GM21360 (cell line): ENCODE measurements around the gene ZFP64.

Experiments used
- ATAC-seq: cut with Tn5 transposase; IDR thresholded peaks from one replicate; pipeline ENCODE4 v1.9.1; 2021; ENCODE audit warnings: mild to moderate bottlenecking, moderate library complexity; ENCODE audit not compliant: unreplicated experiment

ZFP64 gene

GRCh38 chr20:52105442-52106422, 85.8 kb downstream of the ZFP64 start:
- ATAC-seq, result no peak

DNA sequence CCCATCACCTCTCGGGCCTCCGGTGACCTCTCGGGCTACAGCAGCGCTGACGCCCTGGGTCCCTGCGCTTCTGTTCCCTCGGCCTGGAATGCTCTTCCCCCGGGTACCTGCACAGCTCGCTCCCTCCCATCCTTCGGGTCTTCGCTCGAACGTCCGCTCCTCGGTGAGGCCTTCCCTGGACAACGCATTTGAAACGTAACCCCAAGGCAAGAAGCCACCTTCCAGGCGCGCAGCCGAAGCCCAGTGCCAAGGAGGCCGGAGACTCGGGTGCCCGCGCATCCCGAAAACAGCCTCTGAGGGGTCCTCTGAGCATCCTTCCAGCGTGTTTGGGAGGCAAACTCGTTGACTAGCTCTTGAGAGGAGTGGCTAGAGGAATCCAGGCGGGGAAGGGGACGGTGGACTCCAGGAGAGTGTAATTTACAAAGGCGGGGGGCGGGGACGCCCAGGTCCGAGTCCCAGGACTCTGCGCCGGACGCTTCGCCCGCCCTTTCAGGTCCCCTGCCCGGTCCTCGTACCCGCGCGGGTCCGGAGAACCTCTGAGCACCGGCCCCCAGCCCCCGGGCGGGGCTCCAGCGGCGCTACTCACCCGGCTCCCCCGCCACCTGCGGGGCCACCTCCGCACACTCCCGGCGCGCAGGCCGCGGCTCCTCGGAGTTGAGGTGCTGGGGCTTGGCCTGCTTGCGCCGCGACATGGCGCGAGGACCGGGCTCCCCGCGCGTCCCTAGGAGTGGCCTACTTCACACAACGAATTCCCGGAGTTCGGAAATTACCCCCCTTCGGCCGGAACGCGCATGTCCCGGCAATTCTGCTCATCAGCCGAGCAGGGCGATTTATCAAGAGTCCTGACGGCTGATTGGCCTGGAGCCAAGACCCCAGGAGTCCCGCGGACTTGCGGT, 86.8 kb downstream of the ZFP64 start:
- ATAC-seq, result no peak

- no peak for ATAC-seq
Observed at GRCh38 chr20:52103913-52104545, 87.5 kb downstream of the ZFP64 start.

GRCh38 chr20:52103335-52103912, 88.2 kb downstream of the ZFP64 start:
- no peak for ATAC-seq

DNA sequence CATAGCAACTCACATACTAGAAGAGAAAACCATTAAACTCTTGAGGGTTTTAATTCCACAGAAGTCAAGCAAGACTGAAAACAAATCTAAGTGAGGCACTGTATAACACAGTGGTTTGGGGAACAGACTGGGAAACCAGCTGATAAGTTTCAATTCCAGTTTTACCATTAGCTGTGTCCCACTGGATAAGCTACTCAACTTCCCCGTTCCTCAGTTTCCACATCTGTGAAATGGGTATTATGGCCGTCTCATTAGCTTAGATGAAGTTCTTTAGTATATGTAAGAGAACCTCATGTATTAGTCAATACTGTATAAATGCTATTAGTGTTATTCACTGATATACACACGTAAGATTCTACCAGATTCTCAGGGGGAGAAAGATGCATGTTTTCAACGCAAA, 89.0 kb downstream of the ZFP64 start:
- no peak for ATAC-seq

DNA sequence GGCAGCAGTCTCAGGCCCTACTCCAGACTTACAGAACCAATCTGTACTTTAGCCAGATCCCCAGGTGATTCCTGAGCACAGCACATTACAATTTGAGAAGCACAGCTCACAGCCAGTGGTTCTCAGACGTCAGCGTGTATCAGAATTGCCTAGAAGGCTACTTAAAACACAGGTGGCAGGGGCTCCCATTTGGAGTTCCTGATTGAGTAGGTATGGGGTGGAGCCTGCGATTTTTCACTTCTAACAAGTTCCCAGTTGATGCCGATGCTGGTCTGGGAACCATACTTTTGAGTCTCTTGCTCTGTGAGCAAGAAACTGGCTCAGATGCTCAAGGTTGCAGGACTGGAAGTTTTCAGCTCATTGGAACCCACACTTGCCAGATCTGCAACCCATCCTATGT, 89.5 kb downstream of the ZFP64 start:
- ATAC-seq, result no peak
